Body of pancreas (tissue), 4 donors: ENCODE results near the gene RPL14.

Experiments used
- POLR2A ChIP-seq, 3 donors: fragments of 450-650 bp; IDR thresholded peaks; one replicate each; pipeline ENCODE4 v1.6.1; 2016; ENCODE audit warnings: antibody characterized with exemption in 3 of 3, mild to moderate bottlenecking in 2 of 3
- TF ChIP-seq, protein P1 (sequence below), 7 experiments: fragments of 450-650 bp in 4 of 7; fragments of 200-600 bp in 3 of 7; sonication (generic) in 3 of 7; IDR thresholded peaks; one replicate each; pipeline ENCODE4 v1.5.1; 2016 to 2019; ENCODE audit warnings: antibody characterized with exemption in 7 of 7

DNA sequence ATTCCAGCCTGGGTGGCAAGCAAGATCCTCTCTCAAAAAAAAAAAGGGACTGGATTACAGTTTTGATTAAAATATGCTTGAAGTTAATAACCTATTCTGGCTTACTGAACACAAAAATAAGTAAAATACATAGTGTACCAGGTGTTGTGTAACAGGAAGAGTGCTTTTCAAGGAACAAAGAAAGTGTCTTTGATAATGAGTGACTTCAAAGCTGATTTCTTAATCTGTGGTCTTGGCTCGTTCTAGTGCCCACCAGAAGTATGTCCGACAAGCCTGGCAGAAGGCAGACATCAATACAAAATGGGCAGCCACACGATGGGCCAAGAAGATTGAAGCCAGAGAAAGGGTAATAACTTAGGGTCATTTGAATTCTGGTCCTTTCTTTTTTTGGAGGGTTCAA, 4.0 kb downstream of the RPL14 start:
- no peak for TF ChIP-seq POLR2A (IDR thresholded peaks at IDR 0.05)
- TF ChIP-seq, protein P1, sequence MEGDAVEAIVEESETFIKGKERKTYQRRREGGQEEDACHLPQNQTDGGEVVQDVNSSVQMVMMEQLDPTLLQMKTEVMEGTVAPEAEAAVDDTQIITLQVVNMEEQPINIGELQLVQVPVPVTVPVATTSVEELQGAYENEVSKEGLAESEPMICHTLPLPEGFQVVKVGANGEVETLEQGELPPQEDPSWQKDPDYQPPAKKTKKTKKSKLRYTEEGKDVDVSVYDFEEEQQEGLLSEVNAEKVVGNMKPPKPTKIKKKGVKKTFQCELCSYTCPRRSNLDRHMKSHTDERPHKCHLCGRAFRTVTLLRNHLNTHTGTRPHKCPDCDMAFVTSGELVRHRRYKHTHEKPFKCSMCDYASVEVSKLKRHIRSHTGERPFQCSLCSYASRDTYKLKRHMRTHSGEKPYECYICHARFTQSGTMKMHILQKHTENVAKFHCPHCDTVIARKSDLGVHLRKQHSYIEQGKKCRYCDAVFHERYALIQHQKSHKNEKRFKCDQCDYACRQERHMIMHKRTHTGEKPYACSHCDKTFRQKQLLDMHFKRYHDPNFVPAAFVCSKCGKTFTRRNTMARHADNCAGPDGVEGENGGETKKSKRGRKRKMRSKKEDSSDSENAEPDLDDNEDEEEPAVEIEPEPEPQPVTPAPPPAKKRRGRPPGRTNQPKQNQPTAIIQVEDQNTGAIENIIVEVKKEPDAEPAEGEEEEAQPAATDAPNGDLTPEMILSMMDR (IDR thresholded peaks at IDR 0.05) = no peak
